NT2/D1 (cell line): ENCODE results near the gene PPP1R13L.

ENCODE experiments used
- SUZ12 ChIP-seq: IDR thresholded peaks from 2 replicates; pipeline ENCODE4 v1.6.1; 2011; ENCODE audit not compliant: insufficient read length, insufficient read depth; ENCODE audit errors: extremely low read depth
- YY1 ChIP-seq: IDR thresholded peaks from 2 replicates; pipeline ENCODE4 v1.6.1; 2011; ENCODE audit not compliant: insufficient read length, insufficient read depth
- ZNF274 ChIP-seq: IDR thresholded peaks from 2 replicates; pipeline ENCODE4 v1.6.1; 2011; ENCODE audit warnings: mild to moderate bottlenecking, low read depth, low read length

DNA sequence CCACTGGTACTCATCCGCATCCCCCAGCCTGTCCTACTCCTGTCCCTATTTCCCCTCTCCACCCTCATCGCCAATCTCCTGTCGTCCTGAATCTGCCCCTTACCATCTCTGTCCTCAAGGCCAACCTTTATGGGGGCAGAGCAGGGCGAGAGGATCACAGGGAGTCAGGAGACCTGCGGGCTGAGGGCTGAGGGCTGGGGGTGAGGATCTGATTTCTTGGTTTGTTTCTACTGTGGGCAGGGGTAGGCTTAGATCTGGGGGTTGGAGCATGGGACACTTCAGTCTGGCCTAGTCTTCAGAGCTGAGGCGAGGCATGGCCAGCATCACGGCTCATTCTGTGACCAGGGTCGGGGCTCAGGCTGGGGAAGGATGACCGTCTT, 35.4 kb upstream of the PPP1R13L start:
- no peak for TF ChIP-seq SUZ12
- no peak for TF ChIP-seq ZNF274
- no peak for TF ChIP-seq YY1
